A673 (cell line): ENCODE data around the gene XYLT1.

Experiments used
- EZH2 ChIP-seq: fragments of 200-600 bp; sonication (generic); IDR thresholded peaks from 2 replicates; pipeline ENCODE4 v1.6.1; 2017; ENCODE audit warnings: borderline replicate concordance, low read depth, mild to moderate bottlenecking, mixed read lengths, antibody characterized with exemption, low read length; ENCODE audit not compliant: poor library complexity, severe bottlenecking
- TF ChIP-seq, protein P1 (sequence below): fragments of 300-800, 200-600 bp; sonication (generic); conservative IDR thresholded peaks from 2 replicates; pipeline ENCODE4 v1.5.1; 2017; ENCODE audit warnings: low read depth, mild to moderate bottlenecking, antibody characterized with exemption, low read length, moderate library complexity, mixed read lengths

DNA sequence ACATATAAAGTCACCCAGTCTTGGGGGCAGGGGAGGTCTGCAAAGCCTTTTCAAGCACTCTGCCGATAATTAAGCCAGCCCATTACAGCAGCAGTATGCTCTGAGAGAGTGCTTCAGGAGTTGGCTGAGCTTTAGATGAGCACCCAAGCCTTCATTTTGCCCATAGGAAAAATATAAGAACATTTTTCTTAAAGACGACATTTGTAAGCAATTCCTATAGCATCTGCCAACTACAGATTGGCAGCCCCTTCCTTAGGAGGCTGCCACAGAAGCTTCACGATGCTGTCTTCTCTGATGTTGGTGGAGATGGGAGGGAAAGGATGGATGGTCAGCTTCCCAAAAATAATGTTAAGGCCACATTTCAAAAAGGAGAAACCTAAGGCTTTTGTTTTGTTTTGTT is 367.5 kb downstream of the XYLT1 start:
- TF ChIP-seq, protein P1, sequence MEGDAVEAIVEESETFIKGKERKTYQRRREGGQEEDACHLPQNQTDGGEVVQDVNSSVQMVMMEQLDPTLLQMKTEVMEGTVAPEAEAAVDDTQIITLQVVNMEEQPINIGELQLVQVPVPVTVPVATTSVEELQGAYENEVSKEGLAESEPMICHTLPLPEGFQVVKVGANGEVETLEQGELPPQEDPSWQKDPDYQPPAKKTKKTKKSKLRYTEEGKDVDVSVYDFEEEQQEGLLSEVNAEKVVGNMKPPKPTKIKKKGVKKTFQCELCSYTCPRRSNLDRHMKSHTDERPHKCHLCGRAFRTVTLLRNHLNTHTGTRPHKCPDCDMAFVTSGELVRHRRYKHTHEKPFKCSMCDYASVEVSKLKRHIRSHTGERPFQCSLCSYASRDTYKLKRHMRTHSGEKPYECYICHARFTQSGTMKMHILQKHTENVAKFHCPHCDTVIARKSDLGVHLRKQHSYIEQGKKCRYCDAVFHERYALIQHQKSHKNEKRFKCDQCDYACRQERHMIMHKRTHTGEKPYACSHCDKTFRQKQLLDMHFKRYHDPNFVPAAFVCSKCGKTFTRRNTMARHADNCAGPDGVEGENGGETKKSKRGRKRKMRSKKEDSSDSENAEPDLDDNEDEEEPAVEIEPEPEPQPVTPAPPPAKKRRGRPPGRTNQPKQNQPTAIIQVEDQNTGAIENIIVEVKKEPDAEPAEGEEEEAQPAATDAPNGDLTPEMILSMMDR = no peak
- no peak for TF ChIP-seq EZH2
